IMR-90 (cell line): ENCODE results near the gene NKAIN2. TPM values are rescaled to one million over a fixed set of nuclear protein-coding genes. Genes with fewer than 3 reads are reported as not detected.
A peak's percentile ranks its signal among the peaks of the same experiment; 100 is the strongest.

Experiments
- ATAC-seq: fragments of 200-7000 bp; cut with Tn5 transposase; 2 replicates; pipeline ENCODE4 v1.9.1; 2020; ENCODE audit warnings: low read depth, mild to moderate bottlenecking, moderate library complexity
- BruUV-seq: library from RNA; stranded (reverse); fragments of 400-500 nt; replicated peaks from 2 replicates; lab custom pipeline; 2021; lab: Mats Ljungman, UMichigan
- CTCF ChIA-PET: fragments of 300-600 bp; formaldehyde crosslinking; extraction: SDS; loops from one replicate; lab custom pipeline; 2021; ENCODE audit warnings: antibody characterized with exemption; lab: Yijun Ruan, JAX
- POLR2A ChIA-PET: fragments of 300-600 bp; sonication (Branson Sonifier 250); formaldehyde crosslinking; loops from one replicate; lab custom pipeline; 2022; ENCODE audit warnings: antibody characterized with exemption; ENCODE audit not compliant: unreplicated experiment; lab: Charles Lee
- DNase-seq: peaks from one replicate; pipeline ENCODE4 v3.0.0; 2013
- H2AFZ ChIP-seq: replicated peaks from 2 replicates; pipeline ENCODE3; 2013; ENCODE audit warnings: low read length, mild to moderate bottlenecking; ENCODE audit not compliant: poor library complexity
- H2AK5ac ChIP-seq: 2 replicates; pipeline ENCODE4 v1.6.1; 2013; ENCODE audit warnings: low read depth, low read length, inconsistent platforms
- H2AK9ac ChIP-seq: replicated peaks from 2 replicates; pipeline ENCODE3; 2013; ENCODE audit warnings: mild to moderate bottlenecking, low read depth, low read length, moderate library complexity; ENCODE audit not compliant: poor library complexity
- H2BK120ac ChIP-seq: 2 replicates; pipeline ENCODE4 v1.6.1; 2013; ENCODE audit warnings: low read depth, low read length, inconsistent platforms
- H2BK15ac ChIP-seq: 3 replicates; pipeline ENCODE4 v1.6.1; 2013; ENCODE audit warnings: low read depth, low read length, inconsistent platforms
- H2BK20ac ChIP-seq: 2 replicates; pipeline ENCODE4 v1.6.1; 2013; ENCODE audit warnings: low read depth, mild to moderate bottlenecking, inconsistent platforms, low read length, moderate library complexity
- H2BK5ac ChIP-seq: 2 replicates; pipeline ENCODE4 v1.6.1; 2013; ENCODE audit warnings: mild to moderate bottlenecking, low read depth, low read length, inconsistent platforms; ENCODE audit not compliant: poor library complexity, severe bottlenecking
- H3K14ac ChIP-seq: replicated peaks from 2 replicates; pipeline ENCODE4 v1.6.1; 2013; ENCODE audit warnings: low read depth, low read length, inconsistent platforms
- H3K18ac ChIP-seq: 2 replicates; pipeline ENCODE4 v1.6.1; 2013; ENCODE audit warnings: low read depth, low read length, control low read depth
- H3K23ac ChIP-seq: 2 replicates; pipeline ENCODE4 v1.6.1; 2013; ENCODE audit warnings: low read depth, low read length, inconsistent platforms
- H3K27ac ChIP-seq: 2 replicates; pipeline ENCODE4 v1.5.1; 2013; ENCODE audit warnings: mild to moderate bottlenecking, control low read depth, low read length; ENCODE audit not compliant: insufficient read depth
- H3K27me3 ChIP-seq: 2 replicates; pipeline ENCODE4 v1.6.1; 2013; ENCODE audit warnings: low read length; ENCODE audit not compliant: control insufficient read depth, insufficient read depth
- H3K36me3 ChIP-seq: 2 replicates; pipeline ENCODE4 v1.6.1; 2013; ENCODE audit warnings: low read length, mixed read lengths; ENCODE audit not compliant: control insufficient read depth, insufficient read depth
- H3K4ac ChIP-seq: 2 replicates; pipeline ENCODE4 v1.6.1; 2013; ENCODE audit warnings: low read depth, low read length, inconsistent platforms
- H3K4me1 ChIP-seq: 2 replicates; pipeline ENCODE4 v1.6.1; 2013; ENCODE audit warnings: low read length, mixed read lengths; ENCODE audit not compliant: control insufficient read depth, insufficient read depth
- H3K4me2 ChIP-seq: 2 replicates; pipeline ENCODE4 v1.6.1; 2013; ENCODE audit warnings: low read depth, mild to moderate bottlenecking, control low read depth, low read length, moderate library complexity
- H3K4me3 ChIP-seq: 2 replicates; pipeline ENCODE4 v1.5.1; 2013; ENCODE audit warnings: low read depth, mild to moderate bottlenecking, control low read depth, low read length, moderate library complexity; ENCODE audit not compliant: insufficient read depth
- H3K56ac ChIP-seq: 2 replicates; pipeline ENCODE4 v1.6.1; 2013; ENCODE audit warnings: low read length, inconsistent platforms; ENCODE audit not compliant: insufficient read depth; ENCODE audit errors: extremely low read depth
- H3K79me1 ChIP-seq, 2 experiments: 2 replicates each; pipeline ENCODE4 v1.6.1; 2013; ENCODE audit warnings: low read length in 2 of 2, inconsistent platforms in 1 of 2, low read depth in 1 of 2
- H3K9ac ChIP-seq: 2 replicates; pipeline ENCODE4 v1.6.1; 2013; ENCODE audit warnings: low read depth, low read length, control low read depth
- H3K9me1 ChIP-seq: 2 replicates; pipeline ENCODE4 v1.6.1; 2013; ENCODE audit warnings: low read length, inconsistent platforms; ENCODE audit not compliant: insufficient read depth
- H3K9me3 ChIP-seq: 2 replicates; pipeline ENCODE4 v1.6.1; 2013; ENCODE audit warnings: low read length; ENCODE audit not compliant: control insufficient read depth, insufficient read depth
- H4K20me1 ChIP-seq: 2 replicates; pipeline ENCODE4 v1.6.1; 2013; ENCODE audit warnings: low read length, inconsistent platforms; ENCODE audit not compliant: insufficient read depth
- H4K5ac ChIP-seq: 2 replicates; pipeline ENCODE4 v1.6.1; 2013; ENCODE audit warnings: mild to moderate bottlenecking, low read depth, low read length, control low read depth
- H4K8ac ChIP-seq, 2 experiments: 2 replicates each; pipeline ENCODE4 v1.6.1; 2013; ENCODE audit warnings: low read depth in 2 of 2, low read length in 2 of 2, control low read depth in 1 of 2, inconsistent platforms in 1 of 2
- H4K91ac ChIP-seq: 2 replicates; pipeline ENCODE4 v1.6.1; 2013; ENCODE audit warnings: low read depth, low read length, inconsistent platforms; ENCODE audit not compliant: insufficient read depth
- NFE2L2 ChIP-seq: fragments of 150-350 bp; IDR thresholded peaks from 2 replicates; pipeline ENCODE4 v1.6.1; 2016; ENCODE audit warnings: low read depth, mild to moderate bottlenecking, low read length
- RFX5 ChIP-seq: IDR thresholded peaks from 2 replicates; pipeline ENCODE4 v1.8.0; 2012; ENCODE audit warnings: low read depth, mild to moderate bottlenecking, low read length, moderate library complexity
- dilution Hi-C: fragments of 300-500 bp; cut with HindIII; formaldehyde crosslinking; loops from one replicate; pipeline ENCODE4 v1.14.3; 2018; ENCODE audit warnings: low sequenced_read_pairs; ENCODE audit not compliant: unreplicated experiment
- in situ Hi-C: fragments of 300-500 bp; cut with MboI; formaldehyde crosslinking; loops from 3 replicates; pipeline ENCODE4 v1.14.3; 2019; ENCODE audit warnings: low sequenced_read_pairs, inconsistent platforms, mixed read lengths
- intact Hi-C: fragments of 100-400 bp; cut with micrococcal nuclease; formaldehyde crosslinking; loops from 2 replicates; pipeline ENCODE4 v1.10.0; 2022
- polyA plus RNA-seq, 3 experiments: library from polyadenylated mRNA; depleted of rRNA; stranded (reverse); fragments of >200 nt; gene quantifications; 2 replicates each; pipeline ENCODE4 v1.2.3, GENCODE V29; 2012; ENCODE audit warnings: low replicate concordance in 1 of 3
- total RNA-seq: library from RNA; depleted of rRNA; stranded (reverse); fragments of >200 nt; gene quantifications from 2 replicates; pipeline ENCODE4 v1.2.3, GENCODE V29; 2012

Gene NKAIN2
- total and polyA plus RNA-seq, 2 of the 4 experiments (the other 2 are of a cell fraction): not detected

GRCh38 chr6:124054034-124054433 is 250.4 kb downstream of the NKAIN2 start:
- H3K4ac ChIP-seq: no peak overlapping the region
- H4K91ac ChIP-seq: no peak overlapping the region
- H3K4me2 ChIP-seq: no peak overlapping the region
- no peak overlapping the region for H3K18ac ChIP-seq
- in situ Hi-C loops: no loop called here
- no peaks in the 10 kb centered on the region for H3K9me1 ChIP-seq
- no peak overlapping the region for H4K5ac ChIP-seq
- intact Hi-C loops: no loop called here
- DNase-seq: no peak
- BruUV-seq: no TSS peak
- H4K8ac ChIP-seq: no peak overlapping the region
- ChIA-PET POLR2A (no interaction called here), CTCF (no interaction called here)
- H3K27ac ChIP-seq: no peak overlapping the region
- no peaks in the 10 kb centered on the region for H3K9me3 ChIP-seq
- no peaks in the 10 kb centered on the region for H3K4me1 ChIP-seq
- no peaks in the 10 kb centered on the region for H3K27me3 ChIP-seq
- H2AFZ ChIP-seq: no peak overlapping the region
- H3K9ac ChIP-seq: no peak overlapping the region
- no peaks in the 10 kb centered on the region for H4K20me1 ChIP-seq
- no peak overlapping the region for H3K56ac ChIP-seq
- no peak overlapping the region for H2BK15ac ChIP-seq
- no peak overlapping the region for H2BK5ac ChIP-seq
- TF ChIP-seq NFE2L2 (0 out of 2 replicates have a peak, but pooled peaks have one; percentile 7), RFX5 (no peak)
- dilution Hi-C loops: no loop called here
- no peak overlapping the region for H2BK120ac ChIP-seq
- no peak overlapping the region for H3K14ac ChIP-seq
- no peak for ATAC-seq
- H2AK5ac ChIP-seq: no peak overlapping the region
- H3K23ac ChIP-seq: no peak overlapping the region
- no peak overlapping the region for H2BK20ac ChIP-seq
- H2AK9ac ChIP-seq: no peak overlapping the region
- no peaks in the 10 kb centered on the region for H3K36me3 ChIP-seq
- H3K79me1 ChIP-seq: no peaks in the 10 kb centered on the region
- no peak overlapping the region for H3K4me3 ChIP-seq
